HepG2 (cell line): ENCODE data around the gene CAPN12. TPM values are rescaled to one million over a fixed set of nuclear protein-coding genes. Genes with fewer than 3 reads are reported as not detected.

Source experiments
- ATAC-seq: fragments of 200-7000 bp; cut with Tn5 transposase; 3 replicates; pipeline ENCODE4 v1.9.1; 2020; ENCODE audit warnings: mild to moderate bottlenecking, moderate library complexity
- BruUV-seq: library from RNA; stranded (reverse); fragments of 400-500 nt; replicated peaks from 2 replicates; lab custom pipeline; 2021; lab: Mats Ljungman, UMichigan
- CTCF ChIA-PET: fragments of 300-600 bp; formaldehyde crosslinking; extraction: SDS; loops from one replicate; lab custom pipeline; 2021; ENCODE audit warnings: low total read pairs, inconsistent platforms, low intra/inter-chr PET ratio; lab: Yijun Ruan, JAX
- POLR2A ChIA-PET: fragments of 350-600 bp; sonication (Branson Sonifier 250); formaldehyde crosslinking; loops from one replicate; lab custom pipeline; 2020; ENCODE audit warnings: antibody characterized with exemption, inconsistent platforms; lab: Yijun Ruan, JAX
- DNase-seq: peaks from one replicate; pipeline ENCODE4 v3.0.0-alpha.2; 2015; ENCODE audit warnings: low spot score
- FAIRE-seq: peaks from 3 replicates; lab custom pipeline; 2011; peaks lifted over from hg19 to GRCh38; lab: Jason Lieb, UNC
- H2AFZ ChIP-seq: one replicate; pipeline ENCODE4 v1.6.1; 2011; ENCODE audit warnings: low read length, inconsistent platforms
- H3K27ac ChIP-seq: fragments of 300-600 bp; 3 replicates; pipeline ENCODE4 v1.8.0; 2011; ENCODE audit warnings: mixed run types, mild to moderate bottlenecking, mixed read lengths, low read length, inconsistent platforms; ENCODE audit not compliant: insufficient read depth; ENCODE audit errors: extremely low read length
- H3K27me3 ChIP-seq, 2 experiments: fragments of 200-600 bp in 1 of 2; 2 replicates in 1 of 2; 3 replicates in 1 of 2; pipeline versions ENCODE4 v1.6.0 to v1.8.0; 2011; ENCODE audit warnings: low read length in 2 of 2, mild to moderate bottlenecking in 2 of 2, moderate library complexity in 2 of 2, inconsistent platforms in 1 of 2; ENCODE audit not compliant: insufficient read depth in 2 of 2, control insufficient read depth in 1 of 2
- H3K36me3 ChIP-seq, 2 experiments: fragments of 200-600 bp in 1 of 2; replicated peaks in 1 of 2; 2 replicates in 1 of 2; 3 replicates in 1 of 2; pipeline versions ENCODE4 v1.5.1 to v1.8.0; 2011; ENCODE audit warnings: low read length in 2 of 2, inconsistent platforms in 1 of 2; ENCODE audit not compliant: insufficient read depth in 2 of 2, control insufficient read depth in 1 of 2
- H3K4me1 ChIP-seq: 2 replicates; pipeline ENCODE4 v1.5.1; 2012; ENCODE audit warnings: low read length, inconsistent platforms; ENCODE audit not compliant: insufficient read depth
- H3K4me2 ChIP-seq: 2 replicates; pipeline ENCODE4 v1.6.0; 2011; ENCODE audit warnings: low read depth, low read length, inconsistent platforms
- H3K4me3 ChIP-seq, 3 experiments: fragments of 200-600 bp in 1 of 3; sonication (generic), shearing (Covaris generic) in 1 of 3; replicated peaks in 1 of 3; 2 replicates each; pipeline ENCODE4 v1.5.1; 2011 to 2016; ENCODE audit warnings: low read length in 3 of 3, inconsistent platforms in 2 of 3, low read depth in 2 of 3, mild to moderate bottlenecking in 2 of 3, control low read depth in 1 of 3, mixed read lengths in 1 of 3; ENCODE audit not compliant: insufficient read depth in 1 of 3
- H3K79me2 ChIP-seq: one replicate; pipeline ENCODE4 v1.6.1; 2011; ENCODE audit warnings: low read length, inconsistent platforms; ENCODE audit not compliant: insufficient read depth
- H3K9ac ChIP-seq: 2 replicates; pipeline ENCODE4 v1.6.0; 2011; ENCODE audit warnings: mild to moderate bottlenecking, low read depth, low read length, inconsistent platforms; ENCODE audit not compliant: insufficient read depth
- H3K9me3 ChIP-seq: 2 replicates; pipeline ENCODE4 v1.5.1; 2012; ENCODE audit warnings: mild to moderate bottlenecking, low read length
- H4K20me1 ChIP-seq: 2 replicates; pipeline ENCODE4 v1.6.0; 2011; ENCODE audit warnings: inconsistent platforms, mild to moderate bottlenecking, low read length, moderate library complexity; ENCODE audit not compliant: insufficient read depth
- CEBPG ChIP-seq: IDR thresholded peaks from 2 replicates; pipeline ENCODE4 v1.6.1; 2016
- JDP2 ChIP-seq: sonication (generic); formaldehyde crosslinking; IDR thresholded peaks from 2 replicates; pipeline ENCODE4 v1.8.1; 2022; ENCODE audit warnings: missing genetic modification reagents, borderline replicate concordance
- ZNF205 ChIP-seq: IDR thresholded peaks from 2 replicates; pipeline ENCODE4 v1.6.1; 2018; ENCODE audit warnings: missing biosample characterization, missing genetic modification reagents
- ZNF282 ChIP-seq: fragments of 450-650 bp; IDR thresholded peaks from 2 replicates; pipeline ENCODE4 v1.6.1; 2018; ENCODE audit not compliant: partially characterized antibody
- ZNF326 ChIP-seq: sonication (generic); formaldehyde crosslinking; IDR thresholded peaks from 2 replicates; pipeline ENCODE4 v1.4.0; 2020; ENCODE audit warnings: missing genetic modification reagents, borderline replicate concordance
- ZNF367 ChIP-seq: sonication (generic); formaldehyde crosslinking; IDR thresholded peaks from 2 replicates; pipeline ENCODE4 v1.4.0; 2020; ENCODE audit warnings: missing genetic modification reagents, borderline replicate concordance
- ZNF672 ChIP-seq: sonication (generic); formaldehyde crosslinking; IDR thresholded peaks from 2 replicates; pipeline ENCODE4 v1.8.1; 2022; ENCODE audit warnings: missing genetic modification reagents
- WGBS: methylation state at CpG from one replicate; pipeline ENCODE4 v1.1.6; 2017; ENCODE audit warnings: low lambda C conversion rate; 5-methylcytosine and 5-hydroxymethylcytosine counted together
- in situ Hi-C: cut with HindIII; loops from 2 replicates; pipeline ENCODE4 v1.10.0; 2017; ENCODE audit warnings: low pct_unique_long_range_greater_than_20kb; ENCODE audit not compliant: extremely low pct_ligation_motif_present
- intact Hi-C: fragments of 100-400 bp; cut with micrococcal nuclease; formaldehyde crosslinking; loops from one replicate; pipeline ENCODE4 v1.10.0; 2022; ENCODE audit not compliant: unreplicated experiment
- polyA plus RNA-seq, 8 experiments: library from polyadenylated mRNA; depleted of rRNA in 3 of 8; stranded (reverse) in 7 of 8; unstranded in 1 of 8; fragments of >200 nt; fragmentation: Illumina TruSeq in 4 of 8; extraction: Trizol in 4 of 8; gene quantifications; 2 replicates each; pipeline versions ENCODE4 v1.2.1 to v1.2.3, GENCODE V29; 2011 to 2016; ENCODE audit warnings: low read depth in 4 of 8, missing spikeins in 1 of 8, mixed read lengths in 1 of 8; ENCODE audit not compliant: insufficient read depth in 1 of 8
- total RNA-seq, 5 experiments: library from RNA; depleted of rRNA; stranded (reverse); fragments of >200 nt; fragmentation: Illumina TruSeq; extraction: Trizol; gene quantifications; 2 replicates each; pipeline ENCODE4 v1.2.3, GENCODE V29; 2016; ENCODE audit warnings: low read depth in 1 of 5
- TF ChIP-seq, protein P1 (sequence below): sonication (generic); formaldehyde crosslinking; IDR thresholded peaks from 2 replicates; pipeline ENCODE4 v1.4.0; 2020; ENCODE audit warnings: mild to moderate bottlenecking, missing genetic modification reagents
- TF ChIP-seq, protein P2 (sequence below): sonication (generic); formaldehyde crosslinking; IDR thresholded peaks from 2 replicates; pipeline ENCODE4 v1.4.0; 2020; ENCODE audit warnings: mild to moderate bottlenecking, missing genetic modification reagents

Gene CAPN12
- total and polyA plus RNA-seq, 2 of the 13 experiments (the other 11 are each of a cell fraction or from before 2014, with no cell fraction given) = 1.6 to 13.6 TPM

DNA sequence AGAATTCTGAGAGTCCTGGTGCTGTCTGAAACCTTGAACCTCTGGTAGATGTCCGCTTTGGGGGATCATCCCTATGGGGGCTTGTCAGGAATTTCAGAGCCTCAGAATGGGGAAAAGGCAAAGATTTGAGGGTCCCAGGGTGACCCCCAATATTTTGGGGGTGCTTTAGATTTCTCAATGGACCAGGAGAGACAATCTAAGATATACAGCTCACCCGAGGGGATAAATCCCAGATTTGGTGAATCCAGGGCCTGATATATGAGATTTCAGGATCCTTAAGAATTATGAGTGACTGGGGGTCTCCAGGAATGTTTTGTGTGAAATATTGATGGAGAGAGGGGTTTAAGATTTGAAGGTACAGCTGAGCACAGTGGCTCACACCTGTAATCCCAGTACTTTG lies 3.3 kb downstream of the CAPN12 start:
- H3K4me1 ChIP-seq = peaks cover 52% of the 10 kb centered on the region
- H3K4me3 ChIP-seq = no peak overlapping the region
- H3K4me2 ChIP-seq = no peak overlapping the region
- H3K9me3 ChIP-seq = no peaks in the 10 kb centered on the region
- ATAC-seq = no peak
- no peak overlapping the region for H3K27ac ChIP-seq
- intact Hi-C loops (no loop called here), in situ Hi-C loops (loop anchor here (5.0 to 25.0 kb wide), 2 partner anchors 91 to 171 kb away; partner anchors contain the start of genes CCER2 and ECH1)
- POLR2A ChIA-PET = no interaction called here
- no peaks in the 10 kb centered on the region for H3K79me2 ChIP-seq
- DNase-seq = no peak
- 95% methylated on average over 2 of the region's 2 CpGs for whole genome bisulfite sequencing
- FAIRE-seq = no peak
- no peaks in the 10 kb centered on the region for H4K20me1 ChIP-seq
- no peak overlapping the region for H3K9ac ChIP-seq
- TF ChIP-seq, protein P1, sequence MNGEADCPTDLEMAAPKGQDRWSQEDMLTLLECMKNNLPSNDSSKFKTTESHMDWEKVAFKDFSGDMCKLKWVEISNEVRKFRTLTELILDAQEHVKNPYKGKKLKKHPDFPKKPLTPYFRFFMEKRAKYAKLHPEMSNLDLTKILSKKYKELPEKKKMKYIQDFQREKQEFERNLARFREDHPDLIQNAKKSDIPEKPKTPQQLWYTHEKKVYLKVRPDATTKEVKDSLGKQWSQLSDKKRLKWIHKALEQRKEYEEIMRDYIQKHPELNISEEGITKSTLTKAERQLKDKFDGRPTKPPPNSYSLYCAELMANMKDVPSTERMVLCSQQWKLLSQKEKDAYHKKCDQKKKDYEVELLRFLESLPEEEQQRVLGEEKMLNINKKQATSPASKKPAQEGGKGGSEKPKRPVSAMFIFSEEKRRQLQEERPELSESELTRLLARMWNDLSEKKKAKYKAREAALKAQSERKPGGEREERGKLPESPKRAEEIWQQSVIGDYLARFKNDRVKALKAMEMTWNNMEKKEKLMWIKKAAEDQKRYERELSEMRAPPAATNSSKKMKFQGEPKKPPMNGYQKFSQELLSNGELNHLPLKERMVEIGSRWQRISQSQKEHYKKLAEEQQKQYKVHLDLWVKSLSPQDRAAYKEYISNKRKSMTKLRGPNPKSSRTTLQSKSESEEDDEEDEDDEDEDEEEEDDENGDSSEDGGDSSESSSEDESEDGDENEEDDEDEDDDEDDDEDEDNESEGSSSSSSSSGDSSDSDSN (CRISPR knock-in tag) = no peak
- TF ChIP-seq ZNF672 (CRISPR knock-in tag) = no peak
- no peak for TF ChIP-seq CEBPG (CRISPR knock-in tag)
- TF ChIP-seq ZNF282 = no peak
- H3K36me3 ChIP-seq = no peaks in the 10 kb centered on the region
- no peaks in the 10 kb centered on the region for H3K27me3 ChIP-seq
- no peak overlapping the region for H2AFZ ChIP-seq
- BruUV-seq = no TSS peak
- CTCF ChIA-PET = no interaction called here

GRCh38 chr19:38740257-38740592 lies 4.0 kb downstream of the CAPN12 start:
- no peak overlapping the region for H3K4me2 ChIP-seq
- H3K9me3 ChIP-seq = no peaks in the 10 kb centered on the region
- TF ChIP-seq ZNF367 (CRISPR knock-in tag) = no peak
- no peak for TF ChIP-seq ZNF326 (CRISPR knock-in tag)
- TF ChIP-seq, protein P2, sequence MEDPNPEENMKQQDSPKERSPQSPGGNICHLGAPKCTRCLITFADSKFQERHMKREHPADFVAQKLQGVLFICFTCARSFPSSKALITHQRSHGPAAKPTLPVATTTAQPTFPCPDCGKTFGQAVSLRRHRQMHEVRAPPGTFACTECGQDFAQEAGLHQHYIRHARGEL = no peak
- no peak for TF ChIP-seq ZNF205
- no peak for TF ChIP-seq JDP2 (CRISPR knock-in tag)
- ATAC-seq (no peak), FAIRE-seq (no peak), DNase-seq (no peak)
- in situ Hi-C loops = loop anchor here (5.0 to 25.0 kb wide), 2 partner anchors 92 to 172 kb away; partner anchors contain the start of genes CCER2 and ECH1
- ChIA-PET POLR2A (no interaction called here), CTCF (no interaction called here)
- no peak overlapping the region for H3K27ac ChIP-seq
- H3K36me3 ChIP-seq = no peaks in the 10 kb centered on the region
- no peaks in the 10 kb centered on the region for H3K79me2 ChIP-seq
- H2AFZ ChIP-seq = no peak overlapping the region
- H3K9ac ChIP-seq = no peak overlapping the region
- no peaks in the 10 kb centered on the region for H4K20me1 ChIP-seq
- no peaks in the 10 kb centered on the region for H3K27me3 ChIP-seq
- no peak overlapping the region for H3K4me3 ChIP-seq
- peaks cover 53% of the 10 kb centered on the region for H3K4me1 ChIP-seq
- intact Hi-C loops = no loop called here
- no TSS peak for BruUV-seq
- WGBS = 98% methylated on average over 7 of the region's 9 CpGs
